CD4-positive, alpha-beta T cell treated with Interleukin-2 at 100 ng/mL for 4 hours (primary cell): ENCODE measurements around the gene ZNF831.
A peak's percentile ranks its signal among the peaks of the same experiment; 100 is the strongest.

Experiments used
- DNase-seq: peaks from one replicate; pipeline ENCODE4 v3.0.0-alpha.2; 2020; ENCODE audit warnings: low spot score

The ZNF831 gene

DNA sequence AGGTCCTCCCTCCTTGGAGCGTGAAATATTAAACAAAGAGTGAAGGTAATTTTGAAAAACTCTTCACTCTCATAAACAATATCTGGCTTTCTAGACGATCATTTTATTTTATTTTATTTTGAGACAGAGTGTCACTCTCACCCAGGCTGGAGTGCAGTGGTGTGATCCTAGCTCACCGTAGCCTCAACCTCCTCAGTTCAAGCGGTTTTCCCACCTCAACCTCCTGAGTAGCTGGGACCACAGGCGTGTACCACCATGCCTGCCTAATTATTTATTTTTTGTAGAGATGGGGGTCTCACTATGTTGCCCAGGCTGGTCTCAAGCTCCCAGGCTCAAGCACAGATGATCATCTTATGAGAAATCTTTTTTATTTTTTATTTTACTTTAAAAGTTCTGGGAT, 16.4 kb downstream of the ZNF831 start:
- no peak for DNase-seq

DNA sequence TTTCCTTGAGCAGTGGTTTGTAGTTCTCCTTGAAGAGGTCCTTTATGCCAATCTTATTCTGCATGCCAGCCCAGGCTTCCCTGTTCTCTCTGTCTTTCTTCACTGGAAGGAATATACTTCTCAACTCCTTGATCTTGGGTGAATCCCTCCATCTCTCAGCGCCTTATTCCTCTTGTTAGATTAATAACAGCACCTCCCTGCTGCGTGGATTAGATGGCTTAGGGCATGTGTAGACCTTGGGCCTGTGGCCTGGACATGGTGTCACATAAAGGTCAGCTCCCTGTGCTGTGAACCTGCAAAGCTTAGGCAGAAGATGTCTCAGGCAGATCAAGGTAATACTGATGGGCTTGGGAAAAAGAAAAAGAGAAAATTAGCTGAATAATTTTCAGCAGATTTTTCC, 18.3 kb downstream of the ZNF831 start:
- no peak for DNase-seq

GRCh38 chr20:59182401-59183044, 18.9 kb downstream of the ZNF831 start:
- DNase-seq = no peak

DNA sequence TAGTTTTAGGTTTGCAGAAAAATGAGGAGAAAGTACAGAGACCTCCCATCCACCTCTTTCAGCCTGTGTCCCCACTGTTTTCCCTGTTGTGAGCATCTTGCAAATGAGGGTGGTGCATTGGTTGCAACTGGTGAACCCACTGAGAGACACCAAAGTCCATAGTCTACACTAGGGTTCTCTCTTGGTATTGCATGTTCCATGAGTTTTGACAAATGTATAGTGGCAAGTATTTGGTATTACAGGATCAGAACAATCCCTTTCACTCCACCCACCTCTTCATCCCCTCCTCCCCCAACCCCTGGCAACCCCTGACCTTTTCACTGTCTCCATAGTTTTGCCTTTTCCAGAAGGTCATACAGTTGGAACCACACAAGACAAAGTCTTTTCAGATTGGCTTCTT, 20.1 kb downstream of the ZNF831 start:
- no peak for DNase-seq

DNA sequence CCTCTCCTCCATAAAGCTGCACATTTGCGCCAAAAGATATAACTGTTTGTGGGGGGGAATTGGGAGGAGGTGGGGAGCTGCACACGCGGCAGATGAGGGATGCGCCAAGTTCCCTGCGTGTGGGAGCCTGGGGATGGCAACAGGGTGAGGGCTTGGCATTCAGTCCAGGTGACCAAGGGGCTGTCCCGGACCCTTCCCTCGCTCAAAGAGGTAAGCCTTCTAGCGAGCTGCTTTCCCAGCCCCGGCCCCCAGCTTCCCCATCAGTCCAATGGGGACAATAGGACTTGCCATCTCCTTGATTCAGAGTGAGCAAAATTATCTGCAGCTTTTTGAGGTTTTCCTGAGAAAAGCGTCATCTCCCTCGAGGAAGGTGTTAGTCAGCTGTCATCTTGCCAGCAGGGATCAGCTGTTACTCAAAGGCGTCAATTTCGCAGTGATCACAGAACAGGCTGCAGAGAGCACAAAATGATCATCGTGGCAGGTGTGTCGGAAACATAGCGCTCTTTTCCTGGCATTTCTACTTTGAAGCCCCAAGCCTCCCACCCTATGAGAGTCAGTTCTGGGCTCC, 21.3 kb downstream of the ZNF831 start:
- DNase-seq = no peak

DNA sequence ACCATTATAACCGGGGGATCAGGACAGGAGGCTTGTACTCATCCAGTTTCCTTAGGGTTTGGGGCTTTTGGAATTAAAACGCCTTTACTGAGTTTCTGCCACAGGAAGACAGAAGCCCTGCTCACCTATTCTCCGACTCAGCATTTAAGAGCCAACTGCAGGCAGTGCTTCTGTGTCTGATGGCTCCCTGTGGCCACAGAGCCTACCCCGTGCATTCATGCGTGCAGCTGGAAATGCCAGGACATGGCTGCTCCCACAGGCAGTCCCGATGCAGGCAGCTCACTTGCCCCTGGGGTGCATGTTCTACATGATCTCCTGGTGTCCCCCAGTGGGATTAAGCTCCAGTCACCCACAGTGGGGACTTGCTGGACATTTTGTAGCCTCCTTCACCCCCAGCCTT, 22.2 kb downstream of the ZNF831 start:
- no peak for DNase-seq

- DNase-seq = no peak
Observed at GRCh38 chr20:59190466-59190865, 26.8 kb downstream of the ZNF831 start.

DNA sequence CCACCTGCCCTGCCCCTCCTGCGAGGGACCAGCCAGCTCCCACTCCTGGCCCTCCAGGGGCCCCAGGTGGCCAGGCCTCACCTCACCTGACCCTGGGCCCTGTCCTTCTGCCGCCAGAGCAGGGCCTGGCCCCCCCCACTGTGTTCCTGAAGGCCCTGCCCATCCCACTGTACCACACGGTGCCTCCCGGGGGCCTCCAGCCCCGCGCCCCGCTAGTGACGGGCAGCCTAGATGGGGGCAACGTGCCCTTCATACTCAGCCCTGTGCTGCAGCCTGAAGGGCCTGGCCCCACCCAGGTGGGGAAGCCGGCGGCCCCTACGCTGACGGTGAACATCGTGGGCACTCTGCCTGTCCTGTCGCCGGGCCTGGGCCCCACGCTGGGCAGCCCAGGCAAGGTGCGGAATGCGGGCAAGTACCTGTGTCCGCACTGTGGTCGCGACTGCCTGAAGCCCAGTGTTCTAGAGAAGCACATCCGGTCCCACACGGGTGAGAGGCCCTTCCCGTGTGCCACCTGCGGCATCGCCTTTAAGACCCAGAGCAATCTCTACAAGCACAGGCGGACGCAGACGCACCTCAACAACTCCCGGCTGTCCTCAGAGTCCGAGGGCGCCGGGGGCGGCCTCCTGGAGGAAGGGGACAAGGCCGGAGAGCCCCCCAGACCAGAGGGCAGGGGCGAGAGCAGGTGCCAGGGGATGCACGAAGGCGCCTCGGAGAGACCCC, 27.6 kb downstream of the ZNF831 start:
- DNase-seq = no peak

GRCh38 chr20:59191756-59192532, 28.3 kb downstream of the ZNF831 start:
- DNase-seq = no peak

DNA sequence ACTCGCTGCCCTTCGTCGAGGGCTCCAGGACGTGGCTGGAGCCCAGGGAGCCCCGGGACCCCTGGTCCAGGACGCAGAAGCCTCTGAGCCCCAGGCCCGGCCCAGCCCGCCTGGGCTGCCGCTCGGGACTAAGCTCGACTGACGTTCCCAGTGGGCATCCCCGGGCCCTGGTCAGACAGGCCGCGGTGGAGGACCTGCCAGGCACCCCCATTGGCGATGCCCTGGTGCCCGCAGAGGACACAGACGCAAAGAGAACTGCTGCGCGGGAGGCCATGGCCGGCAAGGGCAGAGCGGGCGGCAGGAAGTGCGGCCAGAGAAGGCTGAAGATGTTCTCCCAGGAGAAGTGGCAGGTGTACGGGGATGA, 28.9 kb downstream of the ZNF831 start:
- DNase-seq = no peak

DNA sequence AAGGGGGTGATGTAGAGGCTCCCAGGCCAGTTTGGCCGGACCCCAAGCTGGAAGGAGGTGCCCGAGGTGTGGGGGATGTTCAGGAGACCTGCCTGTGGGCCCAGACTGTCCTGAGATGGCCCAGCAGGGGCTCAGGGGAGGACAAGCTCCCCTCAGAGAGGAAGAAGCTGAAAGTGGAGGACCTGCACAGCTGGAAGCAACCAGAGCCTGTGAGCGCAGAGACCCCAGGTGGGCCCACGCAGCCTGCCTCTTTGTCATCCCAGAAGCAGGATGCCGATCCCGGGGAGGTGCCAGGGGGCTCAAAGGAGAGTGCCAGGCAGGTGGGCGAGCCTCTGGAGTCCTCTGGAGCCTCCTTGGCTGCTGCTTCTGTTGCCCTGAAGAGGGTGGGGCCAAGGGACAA, 29.7 kb downstream of the ZNF831 start:
- DNase-seq = no peak

GRCh38 chr20:59194023-59194935, 30.7 kb downstream of the ZNF831 start:
- no peak for DNase-seq

DNA sequence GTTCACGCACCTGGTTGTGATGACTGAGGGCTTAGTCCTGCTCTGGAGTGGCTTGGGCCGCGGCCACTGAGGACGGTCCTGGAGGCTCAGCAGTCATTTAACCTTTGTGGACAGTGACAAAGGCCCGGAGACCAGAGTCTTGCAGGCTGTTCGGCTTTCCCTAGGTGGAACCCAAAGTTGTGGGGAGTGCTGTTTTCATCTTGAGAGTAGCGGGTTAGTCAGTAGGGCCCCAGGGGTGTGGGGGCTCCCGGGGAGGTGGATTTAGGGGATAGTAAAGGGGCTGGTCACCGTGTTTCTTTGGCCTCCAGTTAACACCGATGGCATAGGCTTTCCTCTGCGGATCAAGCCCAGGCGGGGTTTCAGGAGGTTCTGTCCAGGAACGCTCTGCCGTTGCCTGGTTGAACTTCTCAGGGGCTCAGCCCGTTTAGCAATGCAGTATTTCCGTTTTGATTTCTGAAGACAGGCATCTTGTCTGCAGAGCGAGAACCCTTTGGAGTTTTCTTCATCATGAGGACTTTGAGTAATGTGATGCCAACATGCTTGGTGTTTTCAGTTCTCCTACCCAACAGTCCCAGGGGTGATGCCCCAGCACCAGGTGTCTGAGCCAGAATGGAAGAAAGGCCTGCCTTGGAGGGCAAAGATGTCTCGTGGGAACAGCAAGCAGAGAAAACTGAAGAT, 31.8 kb downstream of the ZNF831 start:
- no peak for DNase-seq

- no peak for DNase-seq
Observed at GRCh38 chr20:59204165-59204894, 40.7 kb downstream of the ZNF831 start.

DNA sequence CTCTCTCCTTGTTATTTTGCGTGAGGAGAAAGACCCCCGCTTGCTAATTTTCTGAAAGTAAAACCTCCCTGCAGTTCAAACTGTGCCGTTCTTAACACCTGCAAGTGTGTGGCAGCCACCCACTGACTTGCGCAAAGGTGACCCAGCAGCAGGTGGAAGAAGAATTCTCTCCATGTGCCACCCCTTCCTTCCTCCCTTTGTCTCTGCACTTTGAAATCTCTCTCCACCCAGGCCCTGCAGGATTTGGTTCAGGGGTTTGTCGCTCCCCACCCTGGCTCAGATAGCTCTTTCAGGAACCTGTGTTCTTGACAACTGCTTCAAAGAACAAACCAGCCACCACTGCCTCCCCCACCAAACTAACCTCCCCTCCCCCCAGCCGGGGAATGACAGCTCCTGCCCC, 41.4 kb downstream of the ZNF831 start:
- no peak for DNase-seq

- DNase-seq = no peak
Observed at GRCh38 chr20:59207235-59207634, 43.6 kb downstream of the ZNF831 start.

DNA sequence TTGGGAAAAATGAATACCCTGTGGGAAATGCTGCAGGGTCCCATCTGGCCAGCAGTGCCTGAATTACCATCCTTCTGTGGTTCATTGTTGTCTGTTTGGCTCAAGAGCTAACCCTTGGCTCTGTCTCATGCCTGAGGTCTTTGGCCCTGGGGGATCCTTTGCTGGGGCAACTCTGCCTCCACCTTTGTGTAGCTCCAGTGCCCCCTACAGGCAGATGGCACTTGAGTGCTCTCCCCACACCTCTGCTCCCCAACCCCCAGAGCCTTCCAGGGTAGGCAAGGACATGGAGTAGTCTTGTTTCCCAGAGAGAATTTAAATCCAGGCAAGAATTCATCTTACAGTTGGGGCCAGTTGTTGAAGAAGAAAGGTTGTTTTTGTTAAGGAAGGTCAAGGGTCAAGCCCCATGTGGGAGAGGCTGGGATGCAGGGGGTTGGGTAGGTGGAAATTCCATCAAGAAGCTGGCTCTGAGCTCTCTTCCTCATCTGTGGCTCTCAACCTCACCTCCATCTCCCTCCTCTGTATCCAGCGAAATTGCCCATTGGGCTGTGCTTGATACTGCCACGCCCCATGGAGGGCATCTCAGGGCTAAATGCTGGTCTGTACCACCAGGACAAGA, 44.2 kb downstream of the ZNF831 start:
- peak; percentile 85 for DNase-seq

DNA sequence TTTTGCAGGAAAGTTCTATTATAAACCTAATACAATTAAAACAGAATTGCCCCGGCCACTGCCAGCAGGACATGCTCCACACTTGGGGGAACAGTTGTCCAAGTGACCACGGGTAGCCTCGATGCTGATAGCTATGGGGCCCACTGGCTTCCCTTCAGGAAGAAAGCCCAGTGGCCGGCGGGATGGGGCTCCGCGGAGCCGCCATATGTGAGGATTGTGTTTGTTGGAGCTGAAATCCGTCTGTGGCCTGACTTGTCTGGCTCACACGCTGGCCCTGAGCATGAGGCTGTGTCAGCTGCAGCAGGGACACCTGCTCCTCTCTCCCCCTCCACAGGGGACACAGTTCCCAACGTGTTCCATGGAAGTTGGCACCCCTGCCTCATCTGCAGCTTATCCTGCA, 46.6 kb downstream of the ZNF831 start:
- no peak for DNase-seq

DNA sequence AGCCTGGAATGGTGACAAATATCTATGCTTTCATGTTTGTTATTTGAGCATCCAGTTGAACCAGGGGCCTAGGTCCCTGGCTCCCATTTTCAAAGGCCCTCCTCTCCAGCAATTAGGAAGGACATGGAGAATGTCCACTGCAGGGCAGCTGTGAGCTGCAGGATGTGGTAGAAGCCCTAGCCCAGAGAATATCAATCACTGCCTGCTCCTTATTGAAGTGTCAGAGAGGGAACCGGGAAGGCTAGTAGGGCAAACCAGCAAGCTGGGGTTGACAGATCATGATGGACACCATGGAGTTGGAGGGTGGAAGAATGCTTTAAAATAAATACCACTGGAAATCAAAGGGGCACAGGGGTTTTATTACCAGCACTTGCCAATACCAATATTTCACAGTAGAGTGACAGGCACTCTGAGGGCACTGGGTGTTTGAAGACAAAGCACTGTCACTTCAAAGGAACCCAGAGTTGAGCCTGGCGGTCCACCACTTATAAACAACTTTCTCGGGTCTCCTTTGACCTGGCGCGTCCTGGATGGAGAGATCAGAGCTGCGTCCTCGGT, 47.7 kb downstream of the ZNF831 start:
- DNase-seq = no peak

- DNase-seq = no peak
Observed at GRCh38 chr20:59214073-59214472, 50.5 kb downstream of the ZNF831 start.
